HepG2 (cell line): ENCODE data around the gene CPEB3. TPM values are rescaled to one million over a fixed set of nuclear protein-coding genes. Genes with fewer than 3 reads are reported as not detected.

Source experiments
- AHDC1 ChIP-seq: sonication (generic); formaldehyde crosslinking; IDR thresholded peaks from 2 replicates; pipeline ENCODE4 v1.5.1; 2020; ENCODE audit warnings: mild to moderate bottlenecking, missing genetic modification reagents, borderline replicate concordance
- ARNT ChIP-seq: fragments of 450-650 bp; IDR thresholded peaks from 2 replicates; pipeline ENCODE4 v1.6.1; 2017
- ATRX ChIP-seq: sonication (generic); formaldehyde crosslinking; IDR thresholded peaks from 2 replicates; pipeline ENCODE4 v1.4.0; 2020; ENCODE audit warnings: missing genetic modification reagents, borderline replicate concordance
- BCL6 ChIP-seq: IDR thresholded peaks from 2 replicates; pipeline ENCODE4 v1.6.1; 2016; ENCODE audit warnings: missing genetic modification reagents, missing compliant biosample characterization
- ERF ChIP-seq: IDR thresholded peaks from 2 replicates; pipeline ENCODE4 v1.6.1; 2018; ENCODE audit warnings: missing biosample characterization, missing genetic modification reagents
- FOXA3 ChIP-seq: IDR thresholded peaks from 2 replicates; pipeline ENCODE4 v1.6.1; 2016; ENCODE audit warnings: missing genetic modification reagents, missing compliant biosample characterization
- HINFP ChIP-seq: sonication (generic); formaldehyde crosslinking; IDR thresholded peaks from 2 replicates; pipeline ENCODE4 v1.4.0; 2020; ENCODE audit warnings: low read depth, mild to moderate bottlenecking, missing genetic modification reagents
- KAT8 ChIP-seq: IDR thresholded peaks from 2 replicates; pipeline ENCODE4 v1.6.1; 2016; ENCODE audit warnings: missing genetic modification reagents, missing compliant biosample characterization
- KDM5A ChIP-seq: fragments of 200-600 bp; sonication (generic); IDR thresholded peaks from 2 replicates; pipeline ENCODE4 v1.7.0; 2018; ENCODE audit warnings: antibody characterized with exemption, mild to moderate bottlenecking, low read length, borderline replicate concordance
- KDM5B ChIP-seq: sonication (generic); formaldehyde crosslinking; IDR thresholded peaks from 2 replicates; pipeline ENCODE4 v1.4.0; 2020; ENCODE audit warnings: missing genetic modification reagents, mild to moderate bottlenecking, borderline replicate concordance
- KMT2B ChIP-seq: IDR thresholded peaks from 2 replicates; pipeline ENCODE4 v1.6.1; 2016; ENCODE audit warnings: missing genetic modification reagents, missing compliant biosample characterization
- NR3C1 ChIP-seq: sonication (generic); formaldehyde crosslinking; IDR thresholded peaks from 2 replicates; pipeline ENCODE4 v1.4.0; 2020; ENCODE audit warnings: missing genetic modification reagents
- PPARG ChIP-seq: conservative IDR thresholded peaks from 2 replicates; pipeline ENCODE4 v1.6.1; 2016; ENCODE audit warnings: missing biosample characterization, missing genetic modification reagents
- RCOR2 ChIP-seq: IDR thresholded peaks from 2 replicates; pipeline ENCODE4 v1.6.1; 2016; ENCODE audit warnings: missing biosample characterization, missing genetic modification reagents
- TCF7 ChIP-seq: sonication (generic); IDR thresholded peaks from 2 replicates; pipeline ENCODE4 v1.6.1; 2016; ENCODE audit warnings: antibody characterized with exemption, low read depth
- ZFP82 ChIP-seq: sonication (generic); formaldehyde crosslinking; IDR thresholded peaks from 2 replicates; pipeline ENCODE4 v1.5.1; 2020; ENCODE audit warnings: mild to moderate bottlenecking, missing genetic modification reagents, borderline replicate concordance
- ZFX ChIP-seq: sonication (generic); formaldehyde crosslinking; IDR thresholded peaks from 2 replicates; pipeline ENCODE4 v1.4.0; 2020; ENCODE audit warnings: mild to moderate bottlenecking, low read depth, missing genetic modification reagents, moderate library complexity
- ZNF253 ChIP-seq: sonication (generic); formaldehyde crosslinking; IDR thresholded peaks from 2 replicates; pipeline ENCODE4 v1.8.0; 2022; ENCODE audit warnings: mild to moderate bottlenecking, missing genetic modification reagents, borderline replicate concordance
- ZNF446 ChIP-seq: sonication (generic); formaldehyde crosslinking; IDR thresholded peaks from 2 replicates; pipeline ENCODE4 v1.5.0; 2020; ENCODE audit warnings: mild to moderate bottlenecking, missing genetic modification reagents
- ZNF577 ChIP-seq: sonication (generic); formaldehyde crosslinking; IDR thresholded peaks from 2 replicates; pipeline ENCODE4 v1.4.0; 2020; ENCODE audit warnings: mild to moderate bottlenecking, low read depth, missing genetic modification reagents, borderline replicate concordance
- ZNF614 ChIP-seq: IDR thresholded peaks from 2 replicates; pipeline ENCODE4 v1.6.1; 2018; ENCODE audit warnings: missing biosample characterization, missing genetic modification reagents, inconsistent platforms, borderline replicate concordance
- ZNF639 ChIP-seq: conservative IDR thresholded peaks from 2 replicates; pipeline ENCODE4 v1.6.1; 2018; ENCODE audit warnings: missing genetic modification reagents
- ZNF780A ChIP-seq: sonication (generic); formaldehyde crosslinking; IDR thresholded peaks from 2 replicates; pipeline ENCODE4 v1.8.0; 2022; ENCODE audit warnings: mild to moderate bottlenecking, missing genetic modification reagents, moderate library complexity
- ZNF781 ChIP-seq: sonication (generic); formaldehyde crosslinking; IDR thresholded peaks from 2 replicates; pipeline ENCODE4 v1.5.1; 2020; ENCODE audit warnings: borderline replicate concordance, mild to moderate bottlenecking, missing genetic modification reagents; ENCODE audit errors: not compliant biosample characterization
- polyA plus RNA-seq, 8 experiments: library from polyadenylated mRNA; depleted of rRNA in 3 of 8; stranded (reverse) in 7 of 8; unstranded in 1 of 8; fragments of >200 nt; fragmentation: Illumina TruSeq in 4 of 8; extraction: Trizol in 4 of 8; gene quantifications; 2 replicates each; pipeline versions ENCODE4 v1.2.1 to v1.2.3, GENCODE V29; 2011 to 2016; ENCODE audit warnings: low read depth in 4 of 8, missing spikeins in 1 of 8, mixed read lengths in 1 of 8; ENCODE audit not compliant: insufficient read depth in 1 of 8
- total RNA-seq, 5 experiments: library from RNA; depleted of rRNA; stranded (reverse); fragments of >200 nt; fragmentation: Illumina TruSeq; extraction: Trizol; gene quantifications; 2 replicates each; pipeline ENCODE4 v1.2.3, GENCODE V29; 2016; ENCODE audit warnings: low read depth in 1 of 5

Gene CPEB3
- total and polyA plus RNA-seq, 2 of the 13 experiments (the other 11 are each of a cell fraction or from before 2014, with no cell fraction given) = 0.66 to 0.70 TPM

- TF ChIP-seq ZNF780A (no peak), ZNF253 (CRISPR knock-in tag) (no peak), ERF (CRISPR knock-in tag) (no peak), KDM5A (no peak), FOXA3 (0 out of 2 replicates have a peak, but pooled peaks have one; percentile 37), KMT2B (CRISPR knock-in tag) (no peak), ZNF614 (CRISPR knock-in tag) (no peak), KDM5B (no peak), HINFP (CRISPR knock-in tag) (no peak), ZNF781 (CRISPR knock-in tag) (no peak), ZFP82 (CRISPR knock-in tag) (no peak), ZNF639 (CRISPR knock-in tag) (no peak), ZFX (CRISPR knock-in tag) (no peak), ATRX (CRISPR knock-in tag) (no peak), KAT8 (CRISPR knock-in tag) (no peak), ARNT (no peak), BCL6 (peak; percentile 87), NR3C1 (CRISPR knock-in tag) (no peak), ZNF446 (CRISPR knock-in tag) (no peak), PPARG (CRISPR knock-in tag) (no peak), AHDC1 (CRISPR knock-in tag) (peak; percentile 50; the same call in 1 of the 2 replicates), RCOR2 (0 out of 2 replicates have a peak, but pooled peaks have one; percentile 33), ZNF577 (CRISPR knock-in tag) (no peak), TCF7 (no peak)
These were observed 187.3 kb downstream of the CPEB3 start (continued) for GRCh38 chr10:92103376-92104090.
